ENCODE data around the gene CCDC27.

DNA sequence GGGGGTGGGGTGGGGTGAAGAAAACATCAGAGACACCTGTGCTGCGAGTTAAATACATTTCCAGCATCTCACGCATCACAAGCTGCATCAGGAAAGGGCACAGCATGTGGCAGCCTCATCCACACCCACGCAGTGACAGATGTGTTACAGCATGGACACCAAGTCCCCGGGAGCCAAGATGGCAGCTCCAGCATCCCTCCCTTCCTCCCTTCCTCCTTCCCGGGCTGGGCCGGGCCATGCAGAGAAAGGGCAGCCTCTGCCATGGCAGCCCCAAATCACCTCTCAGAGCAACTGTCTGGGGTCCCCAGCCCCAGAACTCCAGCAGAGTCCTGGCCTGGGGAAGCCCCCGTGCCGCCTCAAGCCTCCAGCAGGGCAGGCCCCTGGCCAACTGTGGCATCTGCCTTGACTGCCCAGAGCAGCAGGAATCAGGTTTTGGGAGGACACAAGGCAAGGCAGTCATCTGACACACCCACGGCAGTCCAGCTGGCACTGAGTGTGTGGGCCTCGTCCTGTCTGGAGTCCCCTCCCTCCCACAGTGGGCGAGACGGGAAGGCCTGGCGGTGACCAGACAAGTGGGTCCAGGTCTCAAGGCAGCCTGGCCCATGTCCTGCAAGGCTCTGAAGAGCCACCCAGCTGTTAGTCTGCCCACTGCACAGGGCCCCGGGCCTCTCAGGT lies 26.5 kb downstream of the CCDC27 start:
- TF ChIP-seq, protein P1, sequence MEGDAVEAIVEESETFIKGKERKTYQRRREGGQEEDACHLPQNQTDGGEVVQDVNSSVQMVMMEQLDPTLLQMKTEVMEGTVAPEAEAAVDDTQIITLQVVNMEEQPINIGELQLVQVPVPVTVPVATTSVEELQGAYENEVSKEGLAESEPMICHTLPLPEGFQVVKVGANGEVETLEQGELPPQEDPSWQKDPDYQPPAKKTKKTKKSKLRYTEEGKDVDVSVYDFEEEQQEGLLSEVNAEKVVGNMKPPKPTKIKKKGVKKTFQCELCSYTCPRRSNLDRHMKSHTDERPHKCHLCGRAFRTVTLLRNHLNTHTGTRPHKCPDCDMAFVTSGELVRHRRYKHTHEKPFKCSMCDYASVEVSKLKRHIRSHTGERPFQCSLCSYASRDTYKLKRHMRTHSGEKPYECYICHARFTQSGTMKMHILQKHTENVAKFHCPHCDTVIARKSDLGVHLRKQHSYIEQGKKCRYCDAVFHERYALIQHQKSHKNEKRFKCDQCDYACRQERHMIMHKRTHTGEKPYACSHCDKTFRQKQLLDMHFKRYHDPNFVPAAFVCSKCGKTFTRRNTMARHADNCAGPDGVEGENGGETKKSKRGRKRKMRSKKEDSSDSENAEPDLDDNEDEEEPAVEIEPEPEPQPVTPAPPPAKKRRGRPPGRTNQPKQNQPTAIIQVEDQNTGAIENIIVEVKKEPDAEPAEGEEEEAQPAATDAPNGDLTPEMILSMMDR (conservative IDR thresholded peaks at IDR 0.05), result no peak
- TF ChIP-seq EZH2 (IDR thresholded peaks at IDR 0.05; ENCODE audit: low read depth), result no peak

Measured in PC-9 (cell line).